Measurements from ENCODE around the gene MGAT4A. TPM values are rescaled to one million over a fixed set of nuclear protein-coding genes. Genes with fewer than 3 reads are reported as not detected.

MGAT4A gene
- total and polyA plus RNA-seq, 2 of the 13 experiments (the other 11 are each of a cell fraction or from before 2014, with no cell fraction given): 47.2 to 90.9 TPM

GRCh38 chr2:98649135-98649991 is 81.6 kb downstream of the MGAT4A start (continued):
- no peak for TF ChIP-seq HDAC2 (CRISPR knock-in tag; IDR thresholded peaks at IDR 0.05)
- TF ChIP-seq HMG20B (CRISPR knock-in tag; conservative IDR thresholded peaks at IDR 0.05): no peak
- no peak for TF ChIP-seq ZBTB40 (IDR thresholded peaks at IDR 0.05)
- no peak for TF ChIP-seq ZBTB40 (CRISPR knock-in tag; IDR thresholded peaks at IDR 0.05)
- TF ChIP-seq, protein P1, sequence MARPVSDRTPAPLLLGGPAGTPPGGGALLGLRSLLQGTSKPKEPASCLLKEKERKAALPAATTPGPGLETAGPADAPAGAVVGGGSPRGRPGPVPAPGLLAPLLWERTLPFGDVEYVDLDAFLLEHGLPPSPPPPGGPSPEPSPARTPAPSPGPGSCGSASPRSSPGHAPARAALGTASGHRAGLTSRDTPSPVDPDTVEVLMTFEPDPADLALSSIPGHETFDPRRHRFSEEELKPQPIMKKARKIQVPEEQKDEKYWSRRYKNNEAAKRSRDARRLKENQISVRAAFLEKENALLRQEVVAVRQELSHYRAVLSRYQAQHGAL (CRISPR knock-in tag; IDR thresholded peaks at IDR 0.05; ENCODE audit: not compliant biosample characterization): no peak
- no peak for TF ChIP-seq MBD4 (IDR thresholded peaks at IDR 0.05; ENCODE audit: borderline replicate concordance, low read length)
- no peak for TF ChIP-seq POLR2A (IDR thresholded peaks at IDR 0.05; ENCODE audit: insufficient read depth in 1 of 2, low read depth in 2 of 2, low read length in 2 of 2)
- TF ChIP-seq THAP9 (CRISPR knock-in tag; IDR thresholded peaks at IDR 0.05; ENCODE audit: borderline replicate concordance): no peak
- no peak for TF ChIP-seq IKZF1 (IDR thresholded peaks at IDR 0.05)
- TF ChIP-seq ZSCAN20 (CRISPR knock-in tag; IDR thresholded peaks at IDR 0.05; ENCODE audit: borderline replicate concordance): no peak
- no peak for TF ChIP-seq ZNF570 (CRISPR knock-in tag; IDR thresholded peaks at IDR 0.05; ENCODE audit: borderline replicate concordance)
- TF ChIP-seq ZNF543 (CRISPR knock-in tag; IDR thresholded peaks at IDR 0.05): no peak
- no peak for TF ChIP-seq SKI (IDR thresholded peaks at IDR 0.05; ENCODE audit: partially characterized antibody)
- TF ChIP-seq ZNF234 (CRISPR knock-in tag; conservative IDR thresholded peaks at IDR 0.05): no peak
- TF ChIP-seq ZUFSP (CRISPR knock-in tag; IDR thresholded peaks at IDR 0.05; ENCODE audit: borderline replicate concordance): no peak
